Vagina (tissue), 2 donors: Measurements from ENCODE around the gene BEAN1. TPM values are rescaled to one million over a fixed set of nuclear protein-coding genes. Genes with fewer than 3 reads are reported as not detected.

ENCODE experiments used
- DNase-seq, 2 donors: peaks; one replicate each; pipeline ENCODE4 v3.0.0-alpha.2; 2017; ENCODE audit errors: extremely low spot score in 2 of 2
- H3K27ac ChIP-seq: fragments of 200-600 bp; sonication (generic); one replicate; pipeline ENCODE4 v1.5.1; 2019
- H3K27me3 ChIP-seq: fragments of 200-600 bp; sonication (generic); one replicate; pipeline ENCODE4 v1.5.1; 2019
- H3K36me3 ChIP-seq, 2 donors: fragments of 200-600 bp; sonication (generic); one replicate each; pipeline ENCODE4 v1.5.1; 2017 to 2019
- H3K4me1 ChIP-seq: fragments of 200-600 bp; sonication (generic); one replicate; pipeline ENCODE4 v1.5.1; 2019
- H3K4me3 ChIP-seq, 2 donors: fragments of 200-600 bp; sonication (generic); 1 replicate in 1 of 2; 2 replicates in 1 of 2; pipeline ENCODE4 v1.5.1; 2016 to 2019
- H3K9me3 ChIP-seq: fragments of 200-600 bp; sonication (generic); one replicate; pipeline ENCODE4 v1.5.1; 2019
- POLR2A ChIP-seq, 2 donors: fragments of 450-650 bp; IDR thresholded peaks; one replicate each; pipeline ENCODE4 v1.6.1; 2017; ENCODE audit warnings: antibody characterized with exemption in 2 of 2, mild to moderate bottlenecking in 2 of 2, moderate library complexity in 2 of 2
- POLR2AphosphoS5 ChIP-seq, 2 donors: sonication (generic); formaldehyde crosslinking; IDR thresholded peaks; one replicate each; pipeline ENCODE4 v1.9.0; 2017; ENCODE audit warnings: antibody characterized with exemption in 2 of 2, mild to moderate bottlenecking in 2 of 2, low read depth in 1 of 2; ENCODE audit not compliant: insufficient read depth in 1 of 2
- intact Hi-C: fragments of 100-400 bp; cut with DNase I; formaldehyde crosslinking; loops from one replicate; pipeline ENCODE4 v1.15.1; 2023
- total RNA-seq: library from RNA; depleted of rRNA; stranded (reverse); fragments of >200 nt; gene quantifications from one replicate; pipeline ENCODE4 v1.2.3, GENCODE V29; 2016
- TF ChIP-seq, protein P1 (sequence below), 3 experiments: fragments of 450-650 bp in 2 of 3; fragments of 200-600 bp in 1 of 3; sonication (generic) in 1 of 3; IDR thresholded peaks; one replicate each; pipeline ENCODE4 v1.5.1; 2017 to 2019; ENCODE audit warnings: antibody characterized with exemption in 3 of 3, mild to moderate bottlenecking in 2 of 3, moderate library complexity in 2 of 3

BEAN1 gene
- total RNA-seq, 1 donor from 2014 or later, result not detected

DNA sequence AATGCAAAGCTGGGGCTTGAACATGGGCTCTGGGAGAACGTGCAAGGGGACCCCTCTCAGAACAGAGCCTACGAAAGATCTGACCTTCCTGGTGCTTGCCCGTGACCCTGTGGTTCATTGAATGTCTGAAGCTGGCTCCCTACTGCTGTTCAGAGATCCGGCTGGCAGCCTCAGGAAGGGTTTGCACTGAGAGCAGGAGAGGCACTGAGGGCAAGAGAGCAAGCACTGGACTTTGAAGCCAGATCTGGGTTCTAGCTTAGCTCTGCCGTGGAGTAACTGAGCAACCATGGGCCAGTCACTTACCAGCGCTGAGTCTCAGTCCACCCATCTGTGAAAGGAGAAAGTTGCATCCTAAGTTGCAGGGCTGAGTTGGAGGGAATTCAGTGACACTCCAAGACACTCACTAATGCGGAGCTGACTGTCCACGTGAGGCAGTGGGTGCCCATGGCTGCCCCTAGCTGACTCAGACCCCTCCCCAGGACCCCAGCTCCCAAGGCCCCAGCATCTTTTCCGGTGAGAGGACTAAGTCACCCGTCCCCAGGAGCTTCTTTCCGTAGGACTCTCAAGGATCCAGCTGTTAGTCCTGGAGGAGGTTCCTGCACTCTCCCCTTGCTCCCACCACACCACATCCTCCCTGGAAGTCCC is 41.3 kb downstream of the BEAN1 start:
- Histone ChIP-seq H3K4me1 (no peaks in the 10 kb centered on the region), H3K36me3 (no peaks in the 10 kb centered on the region), H3K4me3 (no peak overlapping the region), H3K27me3 (no peaks in the 10 kb centered on the region), H3K27ac (no peak overlapping the region), H3K9me3 (peaks cover 5% of the 10 kb centered on the region)
- TF ChIP-seq POLR2A (IDR thresholded peaks at IDR 0.05), result no peak
- TF ChIP-seq POLR2AphosphoS5 (IDR thresholded peaks at IDR 0.05; ENCODE audit: insufficient read depth in 1 of 2, low read depth in 1 of 2), result no peak
- TF ChIP-seq, protein P1, sequence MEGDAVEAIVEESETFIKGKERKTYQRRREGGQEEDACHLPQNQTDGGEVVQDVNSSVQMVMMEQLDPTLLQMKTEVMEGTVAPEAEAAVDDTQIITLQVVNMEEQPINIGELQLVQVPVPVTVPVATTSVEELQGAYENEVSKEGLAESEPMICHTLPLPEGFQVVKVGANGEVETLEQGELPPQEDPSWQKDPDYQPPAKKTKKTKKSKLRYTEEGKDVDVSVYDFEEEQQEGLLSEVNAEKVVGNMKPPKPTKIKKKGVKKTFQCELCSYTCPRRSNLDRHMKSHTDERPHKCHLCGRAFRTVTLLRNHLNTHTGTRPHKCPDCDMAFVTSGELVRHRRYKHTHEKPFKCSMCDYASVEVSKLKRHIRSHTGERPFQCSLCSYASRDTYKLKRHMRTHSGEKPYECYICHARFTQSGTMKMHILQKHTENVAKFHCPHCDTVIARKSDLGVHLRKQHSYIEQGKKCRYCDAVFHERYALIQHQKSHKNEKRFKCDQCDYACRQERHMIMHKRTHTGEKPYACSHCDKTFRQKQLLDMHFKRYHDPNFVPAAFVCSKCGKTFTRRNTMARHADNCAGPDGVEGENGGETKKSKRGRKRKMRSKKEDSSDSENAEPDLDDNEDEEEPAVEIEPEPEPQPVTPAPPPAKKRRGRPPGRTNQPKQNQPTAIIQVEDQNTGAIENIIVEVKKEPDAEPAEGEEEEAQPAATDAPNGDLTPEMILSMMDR (IDR thresholded peaks at IDR 0.05), result no peak
- no peak for DNase-seq
- intact Hi-C loops, result no loop called here

DNA sequence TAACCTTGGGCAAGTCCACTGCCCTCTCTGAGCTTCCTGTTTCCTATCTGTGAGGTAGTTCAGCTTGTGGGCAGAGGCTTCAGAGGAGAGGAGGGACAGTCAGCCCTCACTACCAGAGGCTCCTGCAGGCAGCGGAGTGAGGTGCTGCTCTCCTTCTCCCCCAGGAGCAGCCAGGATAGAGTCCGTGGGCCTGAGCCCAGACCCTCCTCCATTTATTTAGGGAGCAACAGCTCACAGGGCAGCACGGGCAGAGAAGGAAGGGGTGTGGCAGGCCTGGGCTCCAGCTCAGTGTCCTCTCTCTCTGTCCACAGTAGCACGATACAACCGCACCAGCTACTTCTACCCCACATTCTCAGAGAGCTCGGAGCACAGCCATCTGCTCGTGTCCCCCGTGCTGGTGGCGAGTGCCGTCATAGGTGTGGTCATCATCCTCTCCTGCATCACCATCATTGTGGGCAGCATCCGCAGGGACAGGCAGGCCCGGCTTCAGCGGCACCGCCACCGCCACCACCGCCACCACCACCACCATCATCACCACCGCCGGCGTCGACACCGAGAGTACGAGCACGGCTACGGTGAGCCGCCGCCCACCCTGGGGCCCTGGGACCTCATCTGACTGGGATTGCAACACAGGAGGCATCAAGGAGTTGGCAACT is 42.3 kb downstream of the BEAN1 start:
- intact Hi-C loops, result no loop called here
- no peak for DNase-seq

DNA sequence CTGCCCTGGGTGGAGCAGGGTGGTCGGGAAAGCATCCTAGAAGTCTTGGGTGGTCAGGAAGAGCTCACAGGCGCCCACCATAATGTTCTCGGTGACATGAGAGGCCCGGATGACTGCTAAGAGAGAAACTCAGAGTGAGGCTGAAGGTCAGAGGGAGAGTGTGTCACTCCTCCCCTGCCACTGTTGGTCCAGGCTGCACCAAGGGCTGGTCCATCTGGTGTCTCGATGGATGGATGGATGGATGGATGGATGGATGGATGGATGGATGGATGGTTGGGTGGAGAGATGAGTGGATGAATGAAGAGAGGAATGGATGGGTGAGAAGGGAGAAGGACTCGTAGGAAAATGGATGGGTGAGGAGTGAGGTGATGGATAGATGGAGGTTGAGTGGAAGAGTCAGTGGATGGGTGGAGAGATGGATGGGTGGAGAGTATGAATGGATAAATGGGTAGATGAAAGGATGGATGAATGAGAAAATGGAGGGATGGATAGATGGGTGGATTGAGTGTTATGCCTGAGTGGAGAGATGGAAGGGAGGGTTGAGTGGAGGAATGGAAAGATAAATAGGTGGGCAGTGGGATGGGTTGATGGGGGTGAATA is 43.0 kb downstream of the BEAN1 start:
- TF ChIP-seq POLR2A (IDR thresholded peaks at IDR 0.05) (no peak), POLR2AphosphoS5 (IDR thresholded peaks at IDR 0.05; ENCODE audit: insufficient read depth in 1 of 2, low read depth in 1 of 2) (no peak)
- TF ChIP-seq, protein P1 (IDR thresholded peaks at IDR 0.05), result no peak
- intact Hi-C loops, result no loop called here
- Histone ChIP-seq H3K4me1 (no peaks in the 10 kb centered on the region), H3K27ac (no peak overlapping the region), H3K4me3 (no peak overlapping the region), H3K27me3 (no peaks in the 10 kb centered on the region), H3K36me3 (no peaks in the 10 kb centered on the region), H3K9me3 (peaks cover 5% of the 10 kb centered on the region)
- DNase-seq, result no peak

More for the DNA sequence above, 42.3 kb downstream of the BEAN1 start:
- H3K9me3 ChIP-seq, result peaks cover 5% of the 10 kb centered on the region
- H3K36me3 ChIP-seq, result no peaks in the 10 kb centered on the region
- no peak overlapping the region for H3K27ac ChIP-seq
- H3K4me3 ChIP-seq, result no peak overlapping the region
- H3K27me3 ChIP-seq, result no peaks in the 10 kb centered on the region
- no peaks in the 10 kb centered on the region for H3K4me1 ChIP-seq
- TF ChIP-seq POLR2AphosphoS5 (IDR thresholded peaks at IDR 0.05; ENCODE audit: insufficient read depth in 1 of 2, low read depth in 1 of 2), result no peak
- TF ChIP-seq, protein P1 (IDR thresholded peaks at IDR 0.05), result no peak
- TF ChIP-seq POLR2A (IDR thresholded peaks at IDR 0.05), result no peak

DNA sequence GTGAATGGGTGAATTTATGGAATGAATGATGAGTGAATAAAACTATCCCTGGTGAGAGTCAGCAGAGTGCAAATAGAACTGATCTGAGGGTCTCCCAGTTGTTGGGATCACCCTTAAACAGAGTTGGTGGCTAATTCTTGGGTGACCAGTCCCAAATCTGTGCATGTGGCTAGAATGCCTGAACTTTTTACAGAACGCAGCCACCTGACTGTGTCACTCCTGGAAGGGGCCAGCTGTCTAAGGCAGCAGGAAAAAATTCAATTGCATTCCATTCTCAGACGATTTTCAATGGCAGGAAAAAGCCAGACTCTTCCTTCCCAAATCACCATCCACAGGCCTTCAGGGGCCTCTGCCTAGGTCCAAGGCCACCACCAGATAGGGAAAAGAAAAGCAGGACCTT is 43.5 kb downstream of the BEAN1 start:
- DNase-seq, result no peak
- Histone ChIP-seq H3K36me3 (no peaks in the 10 kb centered on the region), H3K4me1 (no peaks in the 10 kb centered on the region), H3K4me3 (no peak overlapping the region), H3K9me3 (peaks cover 5% of the 10 kb centered on the region), H3K27ac (no peak overlapping the region), H3K27me3 (no peaks in the 10 kb centered on the region)
- intact Hi-C loops, result no loop called here
- TF ChIP-seq, protein P1 (IDR thresholded peaks at IDR 0.05), result no peak
- no peak for TF ChIP-seq POLR2AphosphoS5 (IDR thresholded peaks at IDR 0.05; ENCODE audit: insufficient read depth in 1 of 2, low read depth in 1 of 2)
- TF ChIP-seq POLR2A (IDR thresholded peaks at IDR 0.05), result no peak

DNA sequence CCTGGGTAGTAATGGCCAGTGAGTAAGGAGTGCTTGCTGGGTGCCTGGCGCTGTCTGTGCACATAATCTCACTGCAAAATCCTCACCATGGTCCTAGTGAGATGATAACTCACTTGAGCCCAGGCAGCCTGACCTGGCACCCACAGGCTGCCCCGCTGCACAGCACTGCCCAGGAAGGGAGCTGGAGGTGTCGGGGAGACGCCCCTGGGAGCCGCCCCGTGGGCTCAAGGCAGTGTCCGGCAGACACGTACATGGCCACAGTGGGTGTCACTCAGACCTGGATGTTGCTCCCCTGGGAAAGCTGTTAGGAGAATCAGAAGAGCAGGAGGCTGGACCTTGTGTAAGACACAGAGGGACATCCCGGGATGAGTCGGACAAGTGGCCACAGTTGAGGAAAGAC is 44.2 kb downstream of the BEAN1 start:
- Histone ChIP-seq H3K4me3 (no peak overlapping the region), H3K4me1 (no peaks in the 10 kb centered on the region), H3K27me3 (no peaks in the 10 kb centered on the region), H3K9me3 (peaks cover 5% of the 10 kb centered on the region), H3K36me3 (no peaks in the 10 kb centered on the region), H3K27ac (no peak overlapping the region)
- no peak for DNase-seq
- TF ChIP-seq POLR2AphosphoS5 (IDR thresholded peaks at IDR 0.05; ENCODE audit: insufficient read depth in 1 of 2, low read depth in 1 of 2) (no peak), POLR2A (IDR thresholded peaks at IDR 0.05) (no peak)
- TF ChIP-seq, protein P1 (IDR thresholded peaks at IDR 0.05), result no peak
- intact Hi-C loops, result no loop called here
